NB4 (cell line): ENCODE results near the gene CLDN22.

ENCODE experiments used
- DNase-seq: peaks from one replicate; pipeline ENCODE4 v3.0.0; 2010; ENCODE audit warnings: low read depth
- H3K4me3 ChIP-seq: one replicate; pipeline ENCODE4 v1.5.1; 2011; ENCODE audit warnings: mild to moderate bottlenecking, low read depth, low read length, moderate library complexity
- MAX ChIP-seq: IDR thresholded peaks from 2 replicates; pipeline ENCODE4 v1.6.1; 2011; ENCODE audit warnings: low read depth, low read length
- MYC ChIP-seq: IDR thresholded peaks from 2 replicates; pipeline ENCODE4 v1.6.1; 2011; ENCODE audit warnings: low read depth, low read length
- POLR2A ChIP-seq: IDR thresholded peaks from 2 replicates; pipeline ENCODE4 v1.6.1; 2011; ENCODE audit warnings: mild to moderate bottlenecking; ENCODE audit not compliant: insufficient read length; ENCODE audit errors: extremely low read depth
- TF ChIP-seq, protein P1 (sequence below): IDR thresholded peaks from one replicate; pipeline ENCODE4 v1.5.1; 2012; ENCODE audit warnings: low read depth, low read length

Gene CLDN22

GRCh38 chr4:183303301-183303700 lies 16.8 kb downstream of the CLDN22 start:
- DNase-seq, result peak; percentile 19

GRCh38 chr4:183300655-183301054 lies 19.4 kb downstream of the CLDN22 start:
- DNase-seq, result no peak
- TF ChIP-seq, protein P1, sequence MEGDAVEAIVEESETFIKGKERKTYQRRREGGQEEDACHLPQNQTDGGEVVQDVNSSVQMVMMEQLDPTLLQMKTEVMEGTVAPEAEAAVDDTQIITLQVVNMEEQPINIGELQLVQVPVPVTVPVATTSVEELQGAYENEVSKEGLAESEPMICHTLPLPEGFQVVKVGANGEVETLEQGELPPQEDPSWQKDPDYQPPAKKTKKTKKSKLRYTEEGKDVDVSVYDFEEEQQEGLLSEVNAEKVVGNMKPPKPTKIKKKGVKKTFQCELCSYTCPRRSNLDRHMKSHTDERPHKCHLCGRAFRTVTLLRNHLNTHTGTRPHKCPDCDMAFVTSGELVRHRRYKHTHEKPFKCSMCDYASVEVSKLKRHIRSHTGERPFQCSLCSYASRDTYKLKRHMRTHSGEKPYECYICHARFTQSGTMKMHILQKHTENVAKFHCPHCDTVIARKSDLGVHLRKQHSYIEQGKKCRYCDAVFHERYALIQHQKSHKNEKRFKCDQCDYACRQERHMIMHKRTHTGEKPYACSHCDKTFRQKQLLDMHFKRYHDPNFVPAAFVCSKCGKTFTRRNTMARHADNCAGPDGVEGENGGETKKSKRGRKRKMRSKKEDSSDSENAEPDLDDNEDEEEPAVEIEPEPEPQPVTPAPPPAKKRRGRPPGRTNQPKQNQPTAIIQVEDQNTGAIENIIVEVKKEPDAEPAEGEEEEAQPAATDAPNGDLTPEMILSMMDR, result no peak
- TF ChIP-seq POLR2A (no peak), MAX (no peak), MYC (no peak)
- H3K4me3 ChIP-seq, result no peak overlapping the region

More at GRCh38 chr4:183303301-183303700, 16.8 kb downstream of the CLDN22 start:
- TF ChIP-seq POLR2A (no peak), MYC (no peak), MAX (no peak)
- TF ChIP-seq, protein P1, result no peak
- no peak overlapping the region for H3K4me3 ChIP-seq

DNA sequence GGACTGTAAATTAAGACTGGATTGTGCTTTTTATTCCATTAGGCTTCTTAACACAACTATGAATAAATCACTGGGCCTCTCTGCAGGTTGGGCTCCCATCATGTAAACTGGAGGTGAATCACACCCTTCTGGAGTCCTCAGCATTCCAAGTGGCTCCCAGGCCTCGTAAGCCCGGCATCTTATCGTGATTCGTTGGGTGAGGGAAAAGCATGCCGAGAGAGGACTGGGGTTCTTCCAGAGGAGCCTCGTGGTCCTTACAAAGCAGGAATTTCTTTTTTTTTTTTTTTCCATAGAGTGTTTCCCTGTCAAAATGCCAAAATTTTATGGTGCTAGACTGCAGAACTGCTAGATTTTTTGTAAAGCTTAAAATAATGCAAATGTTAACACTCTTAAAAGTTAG lies 20.0 kb downstream of the CLDN22 start:
- DNase-seq, result no peak
- H3K4me3 ChIP-seq, result no peak overlapping the region
- TF ChIP-seq POLR2A, result no peak
- TF ChIP-seq MYC, result no peak
- TF ChIP-seq MAX, result no peak
- TF ChIP-seq, protein P1, result no peak

- no peak for DNase-seq
- no peak overlapping the region for H3K4me3 ChIP-seq
- TF ChIP-seq, protein P1, result no peak
Observed at GRCh38 chr4:183299464-183299863, 20.6 kb downstream of the CLDN22 start.

DNA sequence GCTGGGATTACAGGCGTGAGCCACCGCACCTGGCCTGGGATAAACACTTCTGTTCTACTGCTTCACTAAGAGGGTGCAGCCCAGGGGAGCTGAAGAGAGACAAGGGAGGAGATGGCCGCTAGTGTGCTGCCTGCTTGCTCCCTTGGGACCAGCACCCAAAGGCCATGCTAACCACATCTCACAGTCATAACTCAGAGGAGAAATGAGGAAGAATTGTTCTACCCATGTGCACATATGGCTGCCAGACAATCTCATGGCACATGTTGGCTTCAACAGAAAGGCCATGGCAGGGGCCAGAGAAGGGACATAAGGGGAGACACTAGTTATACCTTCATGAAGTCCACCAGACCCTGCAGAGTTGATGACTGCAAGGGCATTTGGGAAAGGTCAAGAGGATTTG lies 22.4 kb downstream of the CLDN22 start:
- TF ChIP-seq, protein P1, result no peak
- TF ChIP-seq MAX (peak; percentile 59), MYC (peak; percentile 42; the same call in 1 of the 2 replicates), POLR2A (no peak)
- DNase-seq, result peak; percentile 88
- no peak overlapping the region for H3K4me3 ChIP-seq

DNA sequence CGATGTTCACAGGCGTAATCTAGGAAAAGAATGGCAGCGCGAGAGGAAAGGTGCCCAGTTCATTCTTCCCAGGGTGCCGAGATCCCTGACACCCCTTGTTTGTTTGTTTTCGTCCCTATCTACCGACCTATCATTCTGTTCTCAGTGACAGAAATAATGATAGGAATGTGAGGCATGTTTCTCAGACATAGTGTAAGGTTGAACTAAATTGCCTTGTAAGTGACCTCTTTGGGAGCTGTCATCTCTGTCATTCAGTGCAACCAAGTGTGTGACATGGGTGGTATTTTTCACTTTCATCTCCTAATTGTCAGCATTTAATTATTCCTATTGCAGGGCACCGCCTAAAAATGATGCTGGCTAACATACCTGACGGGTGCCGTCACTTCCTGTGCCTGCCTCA lies 24.4 kb downstream of the CLDN22 start:
- no peak for TF ChIP-seq POLR2A
- no peak for TF ChIP-seq MYC
- TF ChIP-seq, protein P1, result no peak
- no peak for TF ChIP-seq MAX
- H3K4me3 ChIP-seq, result no peak overlapping the region
- no peak for DNase-seq
